Frontal cortex (tissue), 4 donors: ENCODE data around the gene FRAS1. TPM values are rescaled to one million over a fixed set of nuclear protein-coding genes. Genes with fewer than 3 reads are reported as not detected.
"Not testable (repeated sequence)": the region's sequence is repeated elsewhere in the genome, so short reads cannot be mapped to it uniquely, and the experiment has no call there.

ENCODE experiments used
- DNase-seq, 2 donors: peaks; one replicate each; pipeline ENCODE4 v3.0.0; 2012; ENCODE audit warnings: low spot score in 2 of 2
- FAIRE-seq: peaks from 2 replicates; lab custom pipeline; 2012; peaks lifted over from hg19 to GRCh38; lab: Jason Lieb, UNC
- total RNA-seq: library from RNA; depleted of rRNA; stranded (reverse); fragments of >200 nt; gene quantifications from one replicate; pipeline ENCODE4 v1.2.3, GENCODE V29; 2014
- donor health status: control.
- donor health status: control.
- donor health status: control.

Gene FRAS1, protein sequence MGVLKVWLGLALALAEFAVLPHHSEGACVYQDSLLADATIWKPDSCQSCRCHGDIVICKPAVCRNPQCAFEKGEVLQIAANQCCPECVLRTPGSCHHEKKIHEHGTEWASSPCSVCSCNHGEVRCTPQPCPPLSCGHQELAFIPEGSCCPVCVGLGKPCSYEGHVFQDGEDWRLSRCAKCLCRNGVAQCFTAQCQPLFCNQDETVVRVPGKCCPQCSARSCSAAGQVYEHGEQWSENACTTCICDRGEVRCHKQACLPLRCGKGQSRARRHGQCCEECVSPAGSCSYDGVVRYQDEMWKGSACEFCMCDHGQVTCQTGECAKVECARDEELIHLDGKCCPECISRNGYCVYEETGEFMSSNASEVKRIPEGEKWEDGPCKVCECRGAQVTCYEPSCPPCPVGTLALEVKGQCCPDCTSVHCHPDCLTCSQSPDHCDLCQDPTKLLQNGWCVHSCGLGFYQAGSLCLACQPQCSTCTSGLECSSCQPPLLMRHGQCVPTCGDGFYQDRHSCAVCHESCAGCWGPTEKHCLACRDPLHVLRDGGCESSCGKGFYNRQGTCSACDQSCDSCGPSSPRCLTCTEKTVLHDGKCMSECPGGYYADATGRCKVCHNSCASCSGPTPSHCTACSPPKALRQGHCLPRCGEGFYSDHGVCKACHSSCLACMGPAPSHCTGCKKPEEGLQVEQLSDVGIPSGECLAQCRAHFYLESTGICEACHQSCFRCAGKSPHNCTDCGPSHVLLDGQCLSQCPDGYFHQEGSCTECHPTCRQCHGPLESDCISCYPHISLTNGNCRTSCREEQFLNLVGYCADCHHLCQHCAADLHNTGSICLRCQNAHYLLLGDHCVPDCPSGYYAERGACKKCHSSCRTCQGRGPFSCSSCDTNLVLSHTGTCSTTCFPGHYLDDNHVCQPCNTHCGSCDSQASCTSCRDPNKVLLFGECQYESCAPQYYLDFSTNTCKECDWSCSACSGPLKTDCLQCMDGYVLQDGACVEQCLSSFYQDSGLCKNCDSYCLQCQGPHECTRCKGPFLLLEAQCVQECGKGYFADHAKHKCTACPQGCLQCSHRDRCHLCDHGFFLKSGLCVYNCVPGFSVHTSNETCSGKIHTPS (N-terminal part only)
- total RNA-seq: 13.0 TPM

DNA sequence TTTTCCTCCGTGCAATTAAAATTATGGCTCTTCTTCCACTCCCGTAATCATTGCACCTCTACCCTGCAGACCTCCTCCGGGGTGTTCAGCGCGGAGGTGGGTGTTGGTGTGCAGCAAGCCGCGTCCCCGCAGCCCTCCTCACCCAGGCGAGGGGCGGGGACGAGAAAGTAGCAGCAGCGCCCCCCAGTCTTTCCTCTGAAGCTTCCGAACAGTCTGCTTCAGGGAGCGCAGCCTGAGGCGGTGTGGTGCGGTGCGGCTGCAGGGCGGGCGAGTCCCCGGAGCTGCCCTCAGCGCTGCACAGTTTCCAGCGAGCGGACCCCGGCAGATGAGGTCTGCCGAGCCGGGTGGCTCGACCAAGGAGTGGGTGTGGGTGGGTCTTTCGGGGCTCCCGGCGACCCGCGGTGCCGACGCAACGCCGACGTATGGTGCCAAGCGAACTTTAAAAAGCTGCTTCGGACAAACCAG lies at the start of gene FRAS1:
Gene FRAS1, plus strand, starts transcription at position 189 of the 465 bp plus-strand sequence. CDS start 687 bp downstream, outside the sequence.
- FAIRE-seq (no peak), DNase-seq (peak in 1 of 2 donors; percentile 24)

- not testable (repeated sequence) for FAIRE-seq, DNase-seq
These were observed 46.1 kb upstream of the FRAS1 start for GRCh38 chr4:78011003-78011402.

DNA sequence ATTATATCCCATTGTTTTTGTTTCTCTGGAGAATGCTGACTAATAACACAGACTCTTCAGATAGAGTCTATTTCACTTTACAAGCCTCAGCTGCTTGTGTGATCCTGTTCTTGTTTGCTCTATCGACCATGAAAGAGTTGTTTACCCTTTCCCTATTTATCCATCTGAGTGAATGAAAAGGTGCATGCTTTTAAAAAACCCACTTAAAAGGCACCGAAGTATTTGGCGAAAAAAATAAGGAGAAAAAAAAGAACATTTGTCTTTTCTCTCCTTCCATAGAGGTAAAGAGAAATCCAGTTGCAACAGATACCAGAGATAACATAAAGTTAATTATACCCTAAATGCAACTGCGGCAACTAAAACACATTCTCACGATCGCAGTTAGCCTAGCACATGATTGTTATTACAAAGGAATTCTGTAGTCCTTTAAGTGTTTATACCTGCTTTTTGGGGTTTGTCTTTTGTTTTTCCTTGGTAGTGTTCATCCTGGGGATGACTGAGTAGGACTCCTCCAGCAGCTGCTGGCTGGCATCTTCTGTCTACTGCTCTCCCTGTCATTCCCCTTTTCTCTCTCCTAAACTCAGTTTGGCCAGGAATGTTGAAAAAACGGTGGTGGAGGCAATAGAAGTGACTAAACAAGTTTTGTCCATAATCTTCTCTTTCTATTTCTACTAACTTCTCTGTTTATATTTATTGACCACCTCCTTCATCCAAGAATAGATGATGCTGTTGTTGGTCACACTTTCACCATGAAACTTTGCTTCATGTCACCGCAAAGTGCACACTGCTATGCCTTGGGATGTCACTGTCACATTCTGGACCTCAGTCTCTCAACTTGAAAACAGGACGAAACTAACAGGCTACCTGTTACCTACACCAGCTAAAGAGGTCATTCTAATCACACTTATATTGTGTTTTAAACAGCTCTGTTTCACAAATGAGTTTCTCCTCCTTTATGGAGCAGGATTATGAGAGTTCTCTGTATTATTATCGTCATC lies 41.9 kb upstream of the FRAS1 start:
- no peak for FAIRE-seq
- no peak for DNase-seq

DNA sequence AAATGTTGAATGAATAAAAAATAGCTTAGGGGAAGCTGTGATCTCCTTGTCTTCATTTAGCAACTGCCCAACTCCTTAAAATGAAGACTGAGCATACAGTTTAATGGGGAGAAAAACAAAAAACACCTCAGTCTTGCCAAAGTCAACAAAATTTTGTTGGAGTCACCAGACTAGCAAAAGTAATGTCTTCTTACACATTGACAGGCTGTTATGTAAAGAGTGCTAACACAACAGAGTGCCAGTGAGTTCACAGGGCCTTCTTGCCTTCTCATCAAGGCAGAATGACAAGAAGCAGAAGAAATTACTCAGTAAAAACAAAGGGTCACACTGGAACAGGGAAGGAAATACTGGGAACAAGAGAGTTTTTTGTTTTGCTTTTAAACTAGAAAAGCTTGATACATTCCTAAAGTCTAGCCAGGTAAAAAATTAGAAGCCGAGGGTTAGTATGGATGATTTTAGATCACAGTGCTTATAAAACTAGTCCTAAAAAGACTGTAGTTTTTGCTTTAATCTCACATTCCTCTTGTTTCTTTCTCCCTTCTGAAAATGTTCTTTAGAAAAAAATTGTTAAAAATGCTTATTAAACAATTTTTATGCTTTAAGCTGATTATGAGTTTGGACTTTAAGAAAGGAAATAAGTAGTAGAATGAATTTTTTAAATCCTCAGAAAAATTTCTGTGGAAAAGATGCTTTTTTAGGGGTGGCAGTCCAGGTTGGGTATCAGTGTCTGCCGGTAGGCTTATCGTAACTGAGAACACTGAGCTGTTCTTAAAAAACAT lies 38.7 kb upstream of the FRAS1 start:
- FAIRE-seq (no peak), DNase-seq (no peak)

- FAIRE-seq: no peak
- no peak for DNase-seq
These were observed 37.7 kb upstream of the FRAS1 start for GRCh38 chr4:78019414-78019813.

DNA sequence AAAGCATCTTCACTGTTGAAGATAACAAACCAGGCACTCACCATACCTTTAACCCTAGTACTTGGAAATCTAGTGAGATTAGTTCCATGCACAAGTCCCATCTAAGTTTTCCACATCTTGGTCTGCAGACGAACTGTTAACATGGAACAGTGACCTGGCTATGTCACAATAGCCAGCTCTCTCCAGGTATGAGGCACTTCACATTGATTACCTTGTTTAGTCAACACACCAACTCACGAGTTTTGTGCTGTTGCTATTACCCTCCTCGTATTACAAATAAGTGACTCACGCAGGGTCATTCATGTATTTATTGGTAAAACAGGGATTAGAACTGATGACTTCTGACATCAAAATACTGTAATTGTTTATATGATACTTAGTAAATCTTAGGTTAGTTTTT lies 36.4 kb upstream of the FRAS1 start:
- DNase-seq: no peak
- no peak for FAIRE-seq

- DNase-seq (no peak), FAIRE-seq (no peak)
These were observed 34.6 kb upstream of the FRAS1 start for GRCh38 chr4:78022517-78022916.

- DNase-seq: no peak
- no peak for FAIRE-seq
These were observed 33.0 kb upstream of the FRAS1 start for GRCh38 chr4:78024085-78024484.

DNA sequence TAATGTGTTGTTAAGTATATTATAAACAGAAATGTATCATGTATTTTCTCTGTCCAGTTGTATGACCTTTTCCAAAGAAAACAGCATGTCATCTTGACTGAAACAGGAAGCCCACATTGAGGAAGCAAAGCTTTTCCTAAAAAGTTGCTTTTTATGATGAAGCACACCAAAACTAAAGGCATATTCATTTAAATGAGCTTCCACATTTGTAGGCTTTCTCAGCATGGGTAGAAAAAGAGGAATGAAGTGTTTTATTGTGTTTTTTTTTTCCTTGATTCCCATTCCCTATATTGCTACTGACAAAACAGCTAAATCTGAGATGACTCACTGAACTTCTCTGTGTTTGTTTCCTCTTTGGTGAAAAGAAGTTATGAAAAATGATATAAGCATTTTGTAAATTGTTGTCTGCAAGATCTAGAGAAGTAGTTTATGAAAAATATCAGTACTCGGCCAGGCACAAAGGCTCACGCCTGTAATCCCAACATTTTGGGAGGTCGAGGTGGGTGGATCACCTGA lies 32.5 kb upstream of the FRAS1 start:
- DNase-seq: no peak
- FAIRE-seq: no peak

- FAIRE-seq (no peak), DNase-seq (no peak)
These were observed 25.6 kb upstream of the FRAS1 start for GRCh38 chr4:78031417-78031950.

DNA sequence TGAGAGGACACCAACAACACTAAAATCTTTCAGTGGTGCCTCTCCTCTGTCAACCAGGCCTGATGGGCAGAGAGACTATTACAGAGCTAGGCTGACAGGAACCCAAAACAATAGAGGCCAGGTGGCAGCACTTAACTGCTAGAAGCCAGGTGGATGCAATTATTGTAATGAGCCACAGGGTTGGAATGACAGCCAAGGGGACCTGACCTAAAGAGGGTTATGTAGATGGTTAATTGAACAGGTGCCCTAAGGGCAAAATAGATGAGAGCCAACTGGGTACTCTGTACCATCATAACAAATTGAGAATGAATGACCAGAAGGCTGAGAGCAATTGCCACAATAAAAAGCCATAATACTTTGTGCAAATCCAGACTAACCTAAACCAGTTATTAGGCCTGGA lies 24.7 kb upstream of the FRAS1 start:
- FAIRE-seq: no peak
- no peak for DNase-seq

DNA sequence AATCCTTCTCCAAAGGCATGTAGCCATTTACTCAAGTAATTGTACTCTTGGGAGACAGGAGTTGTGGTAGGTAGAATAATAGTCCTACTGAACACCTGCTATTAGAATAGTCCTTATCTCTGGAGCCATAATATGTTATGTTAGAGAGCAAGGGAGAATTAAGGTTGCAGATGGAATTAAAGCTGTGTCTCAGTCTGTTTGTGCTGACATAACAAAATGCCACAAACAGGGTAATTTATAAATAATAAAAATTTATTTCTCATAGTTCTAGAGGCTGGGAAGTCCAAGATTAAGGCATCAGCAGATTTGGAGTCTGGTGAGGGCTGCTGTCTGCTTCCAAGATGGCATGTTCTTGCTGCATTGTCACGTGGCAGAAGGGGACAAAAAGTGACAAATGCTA lies 24.2 kb upstream of the FRAS1 start:
- DNase-seq (no peak), FAIRE-seq (no peak)

DNA sequence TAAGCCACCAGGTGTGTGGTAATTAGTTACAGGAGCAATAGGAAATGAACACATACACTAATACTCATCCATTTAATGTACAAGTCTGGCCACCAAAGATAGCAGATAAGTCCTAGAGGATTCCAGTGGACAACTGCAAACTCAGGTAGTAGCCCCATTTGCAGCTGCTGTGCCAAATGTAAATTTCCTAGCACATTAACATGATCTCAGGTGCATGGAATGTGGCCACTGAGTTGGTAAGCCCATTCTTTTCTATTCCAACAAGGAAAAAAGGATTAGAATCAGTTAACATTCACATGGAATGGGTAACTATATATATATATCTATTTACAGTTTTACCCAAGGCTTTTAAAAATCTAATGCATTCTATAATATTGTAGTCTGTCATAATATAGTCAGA lies 23.3 kb upstream of the FRAS1 start:
- DNase-seq (no peak), FAIRE-seq (no peak)

DNA sequence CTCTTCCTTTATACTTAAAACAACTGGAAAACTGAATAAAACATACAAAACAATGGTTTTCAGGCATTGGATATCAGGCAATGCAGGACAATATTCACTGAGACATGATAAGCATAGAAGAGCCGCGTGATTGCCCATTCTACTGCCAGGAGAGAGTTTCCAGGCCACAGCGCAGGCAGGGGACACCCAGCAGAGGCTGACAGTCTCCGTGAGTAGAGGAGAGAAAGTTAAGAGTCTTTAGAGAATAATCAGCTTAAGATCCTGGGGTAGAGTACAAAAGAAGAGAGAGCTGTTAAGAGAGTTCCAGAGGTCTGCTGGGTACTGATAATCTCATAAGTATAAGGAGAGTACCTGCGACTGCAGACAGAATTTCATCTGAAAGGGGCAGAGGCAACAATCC lies 18.4 kb upstream of the FRAS1 start:
- DNase-seq: no peak

DNA sequence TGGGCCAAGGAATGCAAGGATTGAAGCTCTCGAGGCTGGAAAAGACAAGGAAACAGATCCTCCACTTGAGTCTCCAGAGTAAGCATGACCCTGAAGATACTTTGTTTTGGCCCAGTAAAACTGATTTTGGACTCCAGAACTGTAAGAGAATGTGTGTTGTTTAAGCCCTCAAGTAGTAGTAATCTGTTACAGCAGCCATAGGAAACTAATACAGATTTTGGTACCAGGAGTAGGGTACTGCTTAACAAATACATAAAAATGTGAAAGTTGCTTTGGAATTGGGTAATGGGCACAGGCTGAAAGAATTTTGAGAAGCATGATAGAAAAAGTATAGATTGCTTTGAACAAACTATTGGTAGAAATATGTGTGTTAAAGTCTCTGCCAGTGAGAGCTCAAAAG lies 17.4 kb upstream of the FRAS1 start:
- DNase-seq: no peak
- FAIRE-seq: no peak

More for the DNA sequence above, 18.4 kb upstream of the FRAS1 start:
- FAIRE-seq: no peak

GRCh38 chr4:78040431-78040830 lies 16.7 kb upstream of the FRAS1 start:
- no peak for FAIRE-seq
- no peak for DNase-seq

DNA sequence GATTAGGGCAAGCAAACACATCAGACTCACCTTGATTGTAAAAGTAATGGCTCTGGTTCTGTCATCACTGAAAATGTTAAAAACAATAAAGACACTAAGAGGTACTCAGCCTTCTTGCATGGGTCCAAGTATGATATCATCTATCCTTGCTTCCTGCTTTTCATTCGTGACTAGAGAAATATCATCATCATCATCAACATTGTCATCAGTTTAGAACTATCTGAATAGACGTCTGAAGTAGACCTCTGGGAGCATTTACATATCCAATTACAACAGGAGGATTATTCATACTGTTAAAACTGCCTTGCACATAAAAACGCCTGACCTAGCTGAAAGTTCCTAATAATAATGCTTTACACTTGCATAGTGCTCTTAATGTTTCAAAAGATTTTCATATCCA lies 9.8 kb upstream of the FRAS1 start:
- FAIRE-seq (no peak), DNase-seq (no peak)
